Vagina (tissue), 2 donors: ENCODE data around the gene PCDHGB6. TPM values are rescaled to one million over a fixed set of nuclear protein-coding genes. Genes with fewer than 3 reads are reported as not detected.
"Not testable (repeated sequence)": the region's sequence is repeated elsewhere in the genome, so short reads cannot be mapped to it uniquely, and the experiment has no call there.

Source experiments
- DNase-seq, 2 donors: peaks; one replicate each; pipeline ENCODE4 v3.0.0-alpha.2; 2017; ENCODE audit errors: extremely low spot score in 2 of 2
- H3K27ac ChIP-seq: fragments of 200-600 bp; sonication (generic); one replicate; pipeline ENCODE4 v1.5.1; 2019
- H3K27me3 ChIP-seq: fragments of 200-600 bp; sonication (generic); one replicate; pipeline ENCODE4 v1.5.1; 2019
- H3K36me3 ChIP-seq, 2 donors: fragments of 200-600 bp; sonication (generic); one replicate each; pipeline ENCODE4 v1.5.1; 2017 to 2019
- H3K4me1 ChIP-seq: fragments of 200-600 bp; sonication (generic); one replicate; pipeline ENCODE4 v1.5.1; 2019
- H3K4me3 ChIP-seq, 2 donors: fragments of 200-600 bp; sonication (generic); 1 replicate in 1 of 2; 2 replicates in 1 of 2; pipeline ENCODE4 v1.5.1; 2016 to 2019
- H3K9me3 ChIP-seq: fragments of 200-600 bp; sonication (generic); one replicate; pipeline ENCODE4 v1.5.1; 2019
- CTCF ChIP-seq, 3 experiments: fragments of 450-650 bp in 2 of 3; fragments of 200-600 bp in 1 of 3; sonication (generic) in 1 of 3; IDR thresholded peaks; one replicate each; pipeline ENCODE4 v1.5.1; 2017 to 2019; ENCODE audit warnings: antibody characterized with exemption in 3 of 3, mild to moderate bottlenecking in 2 of 3, moderate library complexity in 2 of 3
- POLR2A ChIP-seq, 2 donors: fragments of 450-650 bp; IDR thresholded peaks; one replicate each; pipeline ENCODE4 v1.6.1; 2017; ENCODE audit warnings: antibody characterized with exemption in 2 of 2, mild to moderate bottlenecking in 2 of 2, moderate library complexity in 2 of 2
- POLR2AphosphoS5 ChIP-seq, 2 donors: sonication (generic); formaldehyde crosslinking; IDR thresholded peaks; one replicate each; pipeline ENCODE4 v1.9.0; 2017; ENCODE audit warnings: antibody characterized with exemption in 2 of 2, mild to moderate bottlenecking in 2 of 2, low read depth in 1 of 2; ENCODE audit not compliant: insufficient read depth in 1 of 2
- intact Hi-C: fragments of 100-400 bp; cut with DNase I; formaldehyde crosslinking; loops from one replicate; pipeline ENCODE4 v1.15.1; 2023
- total RNA-seq: library from RNA; depleted of rRNA; stranded (reverse); fragments of >200 nt; gene quantifications from one replicate; pipeline ENCODE4 v1.2.3, GENCODE V29; 2016

Gene PCDHGB6
- total RNA-seq, 1 donor from 2014 or later: 12.5 TPM

- H3K36me3 ChIP-seq: peaks cover 0 to 9% of the 10 kb centered on the region in 2 donors
- H3K27ac ChIP-seq: no peak within 1 kb of the TSS
- peaks cover 74% of the 10 kb centered on the region for H3K9me3 ChIP-seq
- no peaks in the 10 kb centered on the region for H3K27me3 ChIP-seq
- no peaks in the 10 kb centered on the region for H3K4me1 ChIP-seq
- intact Hi-C loops: no loop called here
- TF ChIP-seq POLR2AphosphoS5 (IDR thresholded peaks at IDR 0.05; ENCODE audit: insufficient read depth in 1 of 2, low read depth in 1 of 2) (no peak), CTCF (IDR thresholded peaks at IDR 0.05) (no peak), POLR2A (IDR thresholded peaks at IDR 0.05) (no peak)
- H3K4me3 ChIP-seq: no peak within 1 kb of the TSS
- no peak for DNase-seq
Observed at GRCh38 chr5:141392429-141393198, 15.2 kb upstream of the PCDHGB6 start, which contains the start of gene PCDHGA8. PCDHGA8 (plus strand) TSS chr5:141392633; CDS start chr5:141392814, 181 bp downstream.

GRCh38 chr5:141393267-141393666 lies 14.6 kb upstream of the PCDHGB6 start:
- H3K27ac ChIP-seq: no peak overlapping the region
- no peak for DNase-seq
- no peaks in the 10 kb centered on the region for H3K4me1 ChIP-seq
- no peak overlapping the region for H3K4me3 ChIP-seq
- intact Hi-C loops: no loop called here
- peaks cover 75% of the 10 kb centered on the region for H3K9me3 ChIP-seq
- H3K27me3 ChIP-seq: no peaks in the 10 kb centered on the region
- TF ChIP-seq POLR2AphosphoS5 (IDR thresholded peaks at IDR 0.05; ENCODE audit: insufficient read depth in 1 of 2, low read depth in 1 of 2): no peak
- TF ChIP-seq CTCF (IDR thresholded peaks at IDR 0.05): no peak
- TF ChIP-seq POLR2A (IDR thresholded peaks at IDR 0.05): no peak
- H3K36me3 ChIP-seq: peaks cover 0 to 9% of the 10 kb centered on the region in 2 donors

GRCh38 chr5:141394401-141395187 lies 13.2 kb upstream of the PCDHGB6 start:
- H3K4me3 ChIP-seq, intact Hi-C loops: not testable (repeated sequence)
- peaks cover 74% of the 10 kb centered on the region for H3K9me3 ChIP-seq

GRCh38 chr5:141397756-141398551 lies 9.9 kb upstream of the PCDHGB6 start, which contains the start of gene PCDHGB5:
PCDHGB5 (plus strand) TSS chr5:141397947; CDS start chr5:141398128, 181 bp downstream.
- H3K27me3 ChIP-seq, intact Hi-C loops, H3K27ac ChIP-seq, DNase-seq, H3K4me1 ChIP-seq: not testable (repeated sequence)
- TF ChIP-seq CTCF (IDR thresholded peaks at IDR 0.05): peak in 2 of 3 experiments; percentile 10 to 24
- Histone ChIP-seq H3K9me3 (peaks cover 70% of the 10 kb centered on the region), H3K4me3 (peak within 1 kb of the TSS in 1 of 2 donors; percentile 19), H3K36me3 (peaks cover 0 to 21% of the 10 kb centered on the region in 2 donors)

More at GRCh38 chr5:141394401-141395187, 13.2 kb upstream of the PCDHGB6 start:
- H3K4me1 ChIP-seq, H3K27ac ChIP-seq, H3K27me3 ChIP-seq, DNase-seq: not testable (repeated sequence)
- peaks cover 0 to 20% of the 10 kb centered on the region in 2 donors for H3K36me3 ChIP-seq

GRCh38 chr5:141398608-141399007 lies 9.2 kb upstream of the PCDHGB6 start:
- intact Hi-C loops: no loop called here
- Histone ChIP-seq H3K4me3 (no peak overlapping the region), H3K27me3 (no peaks in the 10 kb centered on the region)

More at GRCh38 chr5:141398608-141399007, 9.2 kb upstream of the PCDHGB6 start:
- H3K9me3 ChIP-seq: peaks cover 70% of the 10 kb centered on the region
- H3K27ac ChIP-seq: no peak overlapping the region
- DNase-seq: no peak
- TF ChIP-seq POLR2A (IDR thresholded peaks at IDR 0.05): no peak
- no peak for TF ChIP-seq CTCF (IDR thresholded peaks at IDR 0.05)
- TF ChIP-seq POLR2AphosphoS5 (IDR thresholded peaks at IDR 0.05; ENCODE audit: insufficient read depth in 1 of 2, low read depth in 1 of 2): no peak
- H3K36me3 ChIP-seq: peaks cover 0 to 20% of the 10 kb centered on the region in 2 donors
- H3K4me1 ChIP-seq: no peaks in the 10 kb centered on the region
